Testis (tissue), 2 donors: ENCODE data around the gene SDE2.

Source experiments
- CTCF ChIP-seq, 3 experiments: fragments of 450-650 bp in 2 of 3; fragments of 200-600 bp in 1 of 3; sonication (generic) in 1 of 3; IDR thresholded peaks; one replicate each; pipeline ENCODE4 v1.5.1; 2016 to 2019; ENCODE audit warnings: antibody characterized with exemption in 3 of 3, mild to moderate bottlenecking in 2 of 3, moderate library complexity in 1 of 3
- POLR2A ChIP-seq: fragments of 450-650 bp; IDR thresholded peaks from one replicate; pipeline ENCODE4 v1.6.1; 2017; ENCODE audit warnings: antibody characterized with exemption, mild to moderate bottlenecking, moderate library complexity

- TF ChIP-seq CTCF (IDR thresholded peaks at IDR 0.05) (no peak), POLR2A (no peak)
These were observed 18.9 kb downstream of the SDE2 start for GRCh38 chr1:225980005-225980836.
